ENCODE data around the gene UQCC5. TPM values are rescaled to one million over a fixed set of nuclear protein-coding genes. Genes with fewer than 3 reads are reported as not detected.

Gene UQCC5
- total RNA-seq, 1 experiment from 2014 or later, result 45.8 TPM

- no peak overlapping the region for H3K56ac ChIP-seq (ENCODE audit: insufficient read length, low read depth, low read length)
- Mint-ChIP-seq H3K4me1 (peaks cover 7 to 12% of the 10 kb centered on the region in 2 experiments; a peak in 2 of 4 replicates), H3K9me3 (no peaks in the 10 kb centered on the region), H3K4me3 (no peak overlapping the region), H3K27ac (peak overlapping the region in 2 of 3 experiments; percentile 90; a peak in 4 of 7 replicates), H3K27me3 (ENCODE audit: low read depth) (no peaks in the 10 kb centered on the region), H3K36me3 (ENCODE audit: insufficient read depth in 1 of 3, low read depth in 3 of 3) (peaks cover 11 to 51% (median 30%) of the 10 kb centered on the region in 3 experiments; a peak in 6 of 7 replicates)
- no peaks in the 10 kb centered on the region for H3K23me2 ChIP-seq (ENCODE audit: insufficient read length, low read depth, low read length, poor library complexity, severe bottlenecking)
- H3K23ac ChIP-seq (ENCODE audit: insufficient read length, low read depth, low read length), result no peak overlapping the region
- no peak for TF ChIP-seq CTCF (conservative IDR thresholded peaks at IDR 0.05)
- H4K5ac ChIP-seq (ENCODE audit: insufficient read length, low read depth, low read length), result no peak overlapping the region
- no peak overlapping the region for H3K4me2 ChIP-seq (ENCODE audit: insufficient read depth, insufficient read length, low read length)
- H4K91ac ChIP-seq (ENCODE audit: insufficient read length, low read depth, low read length), result no peak overlapping the region
- no peak overlapping the region for H2BK5ac ChIP-seq (ENCODE audit: insufficient read length, low read length)
- no peak overlapping the region for H2BK120ac ChIP-seq (ENCODE audit: low read depth, low read length, poor library complexity, severe bottlenecking)
- no peak for DNase-seq
- no peak overlapping the region for H2BK15ac ChIP-seq (ENCODE audit: low read depth, low read length)
- no peak overlapping the region for H2BK12ac ChIP-seq (ENCODE audit: insufficient read length, low read depth, low read length)
- H4K8ac ChIP-seq (replicated peaks; ENCODE audit: insufficient read length, low read depth, low read length), result no peak overlapping the region
- no peak overlapping the region for H2AFZ ChIP-seq (ENCODE audit: low read length)
- H3K9me3 ChIP-seq (ENCODE audit: control insufficient read depth, low read depth, low read length), result no peaks in the 10 kb centered on the region
- WGBS (ENCODE audit: extremely low coverage, insufficient read length, low lambda C conversion rate), result no CpG with 5 or more reads among the region's 5 CpGs
- no peak overlapping the region for H2BK20ac ChIP-seq (ENCODE audit: low read depth, low read length, poor library complexity, severe bottlenecking)
- H3K4ac ChIP-seq (ENCODE audit: low read depth, low read length), result no peak overlapping the region
- no peak overlapping the region for H3K9ac ChIP-seq (ENCODE audit: extremely low read depth, insufficient read length, low read length)
- no peaks in the 10 kb centered on the region for H3K79me2 ChIP-seq (ENCODE audit: insufficient read depth, low read length)
- H3K79me1 ChIP-seq (ENCODE audit: insufficient read depth, low read depth, low read length, poor library complexity, severe bottlenecking), result no peaks in the 10 kb centered on the region
- H3K4me1 ChIP-seq (ENCODE audit: insufficient read depth, low read length), result peaks cover 3% of the 10 kb centered on the region; the same call in 1 of the 2 replicates
- no peak overlapping the region for H2AK5ac ChIP-seq (ENCODE audit: insufficient read length, low read length)
- no peak overlapping the region for H3K18ac ChIP-seq (ENCODE audit: insufficient read length, low read depth, low read length)
- H3K27ac ChIP-seq (ENCODE audit: insufficient read length, low read depth, low read length), result no peak overlapping the region
- H4K20me1 ChIP-seq (ENCODE audit: control insufficient read depth, insufficient read depth, insufficient read length), result no peaks in the 10 kb centered on the region
- no peak overlapping the region for H3K14ac ChIP-seq (ENCODE audit: insufficient read depth, low read length)
- no peaks in the 10 kb centered on the region for H3K27me3 ChIP-seq (ENCODE audit: insufficient read depth, low read length)
- H3T11ph ChIP-seq (ENCODE audit: low read length), result no peak overlapping the region
These were observed 17.8 kb downstream of the UQCC5 start for GRCh38 chr3:52554026-52554755.

Data from H9 (cell line).